ENCODE measurements around the gene GPR17.

DNA sequence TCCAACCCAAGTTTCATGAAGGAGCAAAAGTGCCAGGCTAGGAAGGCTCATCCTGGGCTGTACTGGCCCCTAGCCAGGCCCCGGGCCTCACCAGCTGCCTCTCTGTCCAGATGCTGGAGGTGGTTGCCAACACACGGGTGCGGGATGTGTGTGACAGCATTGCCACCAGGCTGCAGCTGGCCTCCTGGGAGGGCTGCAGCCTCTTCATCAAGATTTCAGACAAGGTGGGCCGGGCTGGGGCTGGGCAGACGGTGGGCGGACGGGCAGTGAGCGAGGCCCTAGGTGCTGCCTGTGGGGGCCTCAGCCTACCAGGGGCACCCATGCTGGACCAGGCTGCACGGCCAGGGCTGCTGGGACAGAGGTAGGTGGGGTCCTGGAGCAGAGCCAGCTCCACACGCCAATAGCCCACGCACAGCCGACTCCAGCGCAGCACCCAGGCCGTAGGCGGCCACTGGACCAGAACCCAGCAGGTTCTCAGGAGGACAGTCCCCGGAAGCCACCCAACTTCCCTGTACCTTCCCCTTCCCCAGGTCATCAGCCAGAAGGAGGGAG, 11.8 kb upstream of the GPR17 start:
- TF ChIP-seq CTCF (IDR thresholded peaks at IDR 0.05; ENCODE audit: low read depth, low read length, poor library complexity, severe bottlenecking) (no peak), EZH2phosphoT487 (IDR thresholded peaks at IDR 0.05; ENCODE audit: borderline replicate concordance, low read length) (no peak)

Measured in DOHH2 (cell line).